SK-N-SH (cell line): Measurements from ENCODE around the gene MGAT5B. TPM values are rescaled to one million over a fixed set of nuclear protein-coding genes. Genes with fewer than 3 reads are reported as not detected.

Experiments
- CTCF ChIA-PET: fragments of 300-600, 350-600 bp; formaldehyde crosslinking; extraction: SDS; loops from one replicate; lab custom pipeline; 2021; lab: Yijun Ruan, JAX
- POLR2A ChIA-PET: fragments of 350-600 bp; sonication (Branson Sonifier 250); formaldehyde crosslinking; extraction: SDS; loops from one replicate; lab custom pipeline; 2020; ENCODE audit warnings: antibody characterized with exemption, inconsistent platforms; lab: Yijun Ruan, JAX
- DNase-seq: peaks from one replicate; pipeline ENCODE4 v3.0.0; 2012
- H2AFZ ChIP-seq: fragments of 200-600 bp; sonication (generic); 2 replicates; pipeline ENCODE4 v1.8.1; 2016; ENCODE audit warnings: antibody characterized with exemption, mild to moderate bottlenecking, low read depth
- H3F3A ChIP-seq: fragments of 200-600 bp; sonication (generic); replicated peaks from 2 replicates; pipeline ENCODE3; 2016; ENCODE audit warnings: antibody characterized with exemption, mild to moderate bottlenecking; ENCODE audit not compliant: insufficient read depth
- H3K27ac ChIP-seq, 2 experiments: fragments of 200-500 bp in 1 of 2; fragments of 200-600 bp in 1 of 2; sonication (Bioruptor generic) in 1 of 2; sonication (generic), shearing (Covaris generic) in 1 of 2; 2 replicates each; pipeline versions ENCODE4 v1.5.1 to v1.6.1; 2014 to 2016; ENCODE audit warnings: low read depth in 2 of 2, inconsistent platforms in 1 of 2, low read length in 1 of 2, mild to moderate bottlenecking in 1 of 2, mixed read lengths in 1 of 2
- H3K27me3 ChIP-seq: fragments of 200-600 bp; sonication (generic), shearing (Covaris generic); 2 replicates; pipeline ENCODE4 v1.6.1; 2016; ENCODE audit warnings: mixed run types; ENCODE audit not compliant: insufficient read depth
- H3K36me3 ChIP-seq, 2 experiments: fragments of 200-500 bp in 1 of 2; fragments of 200-600 bp in 1 of 2; sonication (Bioruptor generic) in 1 of 2; sonication (generic) in 1 of 2; replicated peaks in 1 of 2; 2 replicates each; pipeline versions ENCODE3 to v1.5.1; 2014 to 2016; ENCODE audit warnings: low read length in 1 of 2, mild to moderate bottlenecking in 1 of 2; ENCODE audit not compliant: insufficient read depth in 2 of 2, control insufficient read depth in 1 of 2
- H3K4me1 ChIP-seq, 2 experiments: fragments of 200-500 bp in 1 of 2; fragments of 200-600 bp in 1 of 2; sonication (Bioruptor generic) in 1 of 2; sonication (generic), shearing (Covaris generic) in 1 of 2; 2 replicates each; pipeline versions ENCODE4 v1.5.1 to v1.6.1; 2014 to 2016; ENCODE audit warnings: low read depth in 1 of 2, low read length in 1 of 2, mixed run types in 1 of 2; ENCODE audit not compliant: insufficient read depth in 2 of 2, control insufficient read depth in 1 of 2
- H3K4me2 ChIP-seq: fragments of 200-600 bp; sonication (generic), shearing (Covaris generic); 2 replicates; pipeline ENCODE4 v1.6.1; 2017; ENCODE audit warnings: mixed run types
- H3K4me3 ChIP-seq, 2 experiments: fragments of 200-500 bp in 1 of 2; fragments of 200-600 bp in 1 of 2; sonication (Bioruptor generic) in 1 of 2; sonication (generic), shearing (Covaris generic) in 1 of 2; 2 replicates each; pipeline versions ENCODE4 v1.5.1 to v1.8.1; 2014 to 2016; ENCODE audit warnings: low read depth in 2 of 2, inconsistent platforms in 1 of 2, low read length in 1 of 2, mild to moderate bottlenecking in 1 of 2, mixed read lengths in 1 of 2, moderate library complexity in 1 of 2
- H3K79me2 ChIP-seq: fragments of 200-600 bp; sonication (generic); 2 replicates; pipeline ENCODE4 v1.8.1; 2017; ENCODE audit warnings: mild to moderate bottlenecking; ENCODE audit not compliant: insufficient read depth
- H3K9ac ChIP-seq: fragments of 200-600 bp; sonication (generic); 2 replicates; pipeline ENCODE4 v1.6.1; 2017; ENCODE audit warnings: mixed run types
- H3K9me2 ChIP-seq: fragments of 200-600 bp; sonication (generic); 2 replicates; pipeline ENCODE4 v1.6.1; 2017; ENCODE audit warnings: mixed run types
- H3K9me3 ChIP-seq: fragments of 200-600 bp; sonication (generic); 2 replicates; pipeline ENCODE4 v1.6.1; 2017; ENCODE audit warnings: mixed run types, mild to moderate bottlenecking, moderate library complexity
- H4K20me1 ChIP-seq: fragments of 200-600 bp; sonication (generic); 2 replicates; pipeline ENCODE4 v1.6.1; 2017; ENCODE audit warnings: mild to moderate bottlenecking, mixed run types; ENCODE audit not compliant: insufficient read depth
- ELF1 ChIP-seq: IDR thresholded peaks from 2 replicates; pipeline ENCODE4 v1.4.0; 2012
- EP300 ChIP-seq, 2 experiments: IDR thresholded peaks; 2 replicates each; pipeline versions ENCODE4 v1.4.0 to v1.6.1; 2012; ENCODE audit warnings: borderline replicate concordance in 1 of 2, low read depth in 1 of 2, low read length in 1 of 2
- FOXJ3 ChIP-seq: sonication (generic); formaldehyde crosslinking; IDR thresholded peaks from 2 replicates; pipeline ENCODE4 v1.5.1; 2020; ENCODE audit warnings: mild to moderate bottlenecking, missing genetic modification reagents
- FOXM1 ChIP-seq: IDR thresholded peaks from 2 replicates; pipeline ENCODE4 v1.4.0; 2012; ENCODE audit warnings: low read depth, mild to moderate bottlenecking
- MEF2A ChIP-seq: IDR thresholded peaks from 2 replicates; pipeline ENCODE4 v1.4.0; 2012; ENCODE audit warnings: low read depth, borderline replicate concordance
- NRF1 ChIP-seq: IDR thresholded peaks from 2 replicates; pipeline ENCODE4 v1.6.1; 2012; ENCODE audit warnings: low read depth, mild to moderate bottlenecking, low read length
- RXRA ChIP-seq: IDR thresholded peaks from 2 replicates; pipeline ENCODE4 v1.4.0; 2012; ENCODE audit warnings: low read depth, mild to moderate bottlenecking, borderline replicate concordance
- SIN3A ChIP-seq: IDR thresholded peaks from 2 replicates; pipeline ENCODE4 v1.6.1; 2012; ENCODE audit warnings: low read depth, mild to moderate bottlenecking, low read length, moderate library complexity, borderline replicate concordance
- SMC3 ChIP-seq: IDR thresholded peaks from 2 replicates; pipeline ENCODE4 v1.6.1; 2012; ENCODE audit warnings: low read depth, low read length, improper control_type of control experiment
- TCF12 ChIP-seq: IDR thresholded peaks from 2 replicates; pipeline ENCODE4 v1.4.0; 2012
- WGBS: methylation state at CpG from one replicate; pipeline ENCODE4 v1.1.6; 2017; ENCODE audit warnings: low lambda C conversion rate; 5-methylcytosine and 5-hydroxymethylcytosine counted together
- polyA plus RNA-seq, 3 experiments: library from polyadenylated mRNA; depleted of rRNA; stranded (reverse); fragments of >200 nt; gene quantifications; 2 replicates each; pipeline ENCODE4 v1.2.3, GENCODE V29; 2012
- TF ChIP-seq, protein P1 (sequence below): IDR thresholded peaks from 2 replicates; pipeline ENCODE4 v1.4.0; 2012; ENCODE audit warnings: low read depth
- TF ChIP-seq, protein P2 (sequence below): fragments of 150-350 bp; IDR thresholded peaks from 2 replicates; pipeline ENCODE4 v1.6.1; 2016; ENCODE audit warnings: mild to moderate bottlenecking, low read depth, low read length
- TF ChIP-seq, protein P3 (sequence below): IDR thresholded peaks from 2 replicates; pipeline ENCODE4 v1.6.1; 2012; ENCODE audit warnings: mild to moderate bottlenecking, low read depth, low read length, moderate library complexity
- TF ChIP-seq, protein P4 (sequence below): IDR thresholded peaks from 2 replicates; pipeline ENCODE4; 2012

The MGAT5B gene
- polyA plus RNA-seq, 1 of the 3 experiments (the other 2 are of a cell fraction): 13.8 TPM

DNA sequence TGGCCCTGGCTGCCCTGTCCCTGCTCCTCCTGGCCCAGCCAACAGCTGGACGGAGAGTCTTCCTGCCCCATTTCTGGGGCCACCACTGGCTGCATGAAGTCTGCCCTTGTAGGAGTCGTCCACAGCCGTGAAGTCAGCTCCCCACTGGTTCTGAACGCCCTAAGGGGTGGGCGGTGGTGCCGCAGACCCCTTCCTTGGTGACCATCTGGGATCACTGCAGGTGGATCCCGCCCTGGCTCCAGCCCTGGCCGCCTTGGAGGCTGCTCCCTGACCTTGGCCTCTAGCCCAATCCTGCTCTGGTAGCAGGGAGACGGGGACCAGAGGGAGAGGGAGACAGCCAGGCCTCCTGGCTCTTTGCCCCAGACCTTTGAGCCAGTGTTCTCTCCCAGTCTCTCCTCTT is 35.4 kb downstream of the MGAT5B start:
- CTCF ChIA-PET: interaction anchor here (0.6 to 1.5 kb wide), 7 partner anchors 17 to 153 kb away, joined by 3 to 6 read pairs (median 3); no protein-coding TSS in a partner anchor
- Histone ChIP-seq H3K9me3 (0 out of 2 replicates have a peak, but pooled peaks cover 4% of the 10 kb centered on the region), H3K4me2 (no peak overlapping the region), H3K27me3 (no peaks in the 10 kb centered on the region), H2AFZ (no peak overlapping the region), H3K79me2 (no peaks in the 10 kb centered on the region), H3K4me3 (no peak overlapping the region), H3K9ac (no peak overlapping the region), H3K27ac (peak overlapping the region in 1 of 2 experiments; percentile 44; a peak in 1 of 4 replicates), H3K36me3 (peaks cover 4 to 7% of the 10 kb centered on the region in 2 experiments), H3K4me1 (peaks cover 0 to 31% of the 10 kb centered on the region in 2 experiments; a peak in 1 of 4 replicates), H3K9me2 (no peaks in the 10 kb centered on the region), H4K20me1 (peaks cover 7% of the 10 kb centered on the region), H3F3A (no peaks in the 10 kb centered on the region)
- WGBS: 83% methylated on average over 7 of the region's 9 CpGs
- POLR2A ChIA-PET: no interaction called here
- DNase-seq: no peak
- TF ChIP-seq RXRA (no peak), ELF1 (no peak), FOXJ3 (CRISPR knock-in tag) (no peak), TCF12 (no peak), EP300 (IDR thresholded peaks at IDR 0.05; ENCODE audit: borderline replicate concordance in 1 of 2, low read depth in 1 of 2, low read length in 1 of 2) (no peak), MEF2A (no peak), FOXM1 (no peak), SMC3 (no peak), SIN3A (no peak), NRF1 (no peak)
- TF ChIP-seq, protein P1, sequence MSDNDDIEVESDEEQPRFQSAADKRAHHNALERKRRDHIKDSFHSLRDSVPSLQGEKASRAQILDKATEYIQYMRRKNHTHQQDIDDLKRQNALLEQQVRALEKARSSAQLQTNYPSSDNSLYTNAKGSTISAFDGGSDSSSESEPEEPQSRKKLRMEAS: no peak
- TF ChIP-seq, protein P2, sequence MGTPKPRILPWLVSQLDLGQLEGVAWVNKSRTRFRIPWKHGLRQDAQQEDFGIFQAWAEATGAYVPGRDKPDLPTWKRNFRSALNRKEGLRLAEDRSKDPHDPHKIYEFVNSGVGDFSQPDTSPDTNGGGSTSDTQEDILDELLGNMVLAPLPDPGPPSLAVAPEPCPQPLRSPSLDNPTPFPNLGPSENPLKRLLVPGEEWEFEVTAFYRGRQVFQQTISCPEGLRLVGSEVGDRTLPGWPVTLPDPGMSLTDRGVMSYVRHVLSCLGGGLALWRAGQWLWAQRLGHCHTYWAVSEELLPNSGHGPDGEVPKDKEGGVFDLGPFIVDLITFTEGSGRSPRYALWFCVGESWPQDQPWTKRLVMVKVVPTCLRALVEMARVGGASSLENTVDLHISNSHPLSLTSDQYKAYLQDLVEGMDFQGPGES: no peak
- TF ChIP-seq, protein P3, sequence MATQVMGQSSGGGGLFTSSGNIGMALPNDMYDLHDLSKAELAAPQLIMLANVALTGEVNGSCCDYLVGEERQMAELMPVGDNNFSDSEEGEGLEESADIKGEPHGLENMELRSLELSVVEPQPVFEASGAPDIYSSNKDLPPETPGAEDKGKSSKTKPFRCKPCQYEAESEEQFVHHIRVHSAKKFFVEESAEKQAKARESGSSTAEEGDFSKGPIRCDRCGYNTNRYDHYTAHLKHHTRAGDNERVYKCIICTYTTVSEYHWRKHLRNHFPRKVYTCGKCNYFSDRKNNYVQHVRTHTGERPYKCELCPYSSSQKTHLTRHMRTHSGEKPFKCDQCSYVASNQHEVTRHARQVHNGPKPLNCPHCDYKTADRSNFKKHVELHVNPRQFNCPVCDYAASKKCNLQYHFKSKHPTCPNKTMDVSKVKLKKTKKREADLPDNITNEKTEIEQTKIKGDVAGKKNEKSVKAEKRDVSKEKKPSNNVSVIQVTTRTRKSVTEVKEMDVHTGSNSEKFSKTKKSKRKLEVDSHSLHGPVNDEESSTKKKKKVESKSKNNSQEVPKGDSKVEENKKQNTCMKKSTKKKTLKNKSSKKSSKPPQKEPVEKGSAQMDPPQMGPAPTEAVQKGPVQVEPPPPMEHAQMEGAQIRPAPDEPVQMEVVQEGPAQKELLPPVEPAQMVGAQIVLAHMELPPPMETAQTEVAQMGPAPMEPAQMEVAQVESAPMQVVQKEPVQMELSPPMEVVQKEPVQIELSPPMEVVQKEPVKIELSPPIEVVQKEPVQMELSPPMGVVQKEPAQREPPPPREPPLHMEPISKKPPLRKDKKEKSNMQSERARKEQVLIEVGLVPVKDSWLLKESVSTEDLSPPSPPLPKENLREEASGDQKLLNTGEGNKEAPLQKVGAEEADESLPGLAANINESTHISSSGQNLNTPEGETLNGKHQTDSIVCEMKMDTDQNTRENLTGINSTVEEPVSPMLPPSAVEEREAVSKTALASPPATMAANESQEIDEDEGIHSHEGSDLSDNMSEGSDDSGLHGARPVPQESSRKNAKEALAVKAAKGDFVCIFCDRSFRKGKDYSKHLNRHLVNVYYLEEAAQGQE: no peak
- TF ChIP-seq, protein P4, sequence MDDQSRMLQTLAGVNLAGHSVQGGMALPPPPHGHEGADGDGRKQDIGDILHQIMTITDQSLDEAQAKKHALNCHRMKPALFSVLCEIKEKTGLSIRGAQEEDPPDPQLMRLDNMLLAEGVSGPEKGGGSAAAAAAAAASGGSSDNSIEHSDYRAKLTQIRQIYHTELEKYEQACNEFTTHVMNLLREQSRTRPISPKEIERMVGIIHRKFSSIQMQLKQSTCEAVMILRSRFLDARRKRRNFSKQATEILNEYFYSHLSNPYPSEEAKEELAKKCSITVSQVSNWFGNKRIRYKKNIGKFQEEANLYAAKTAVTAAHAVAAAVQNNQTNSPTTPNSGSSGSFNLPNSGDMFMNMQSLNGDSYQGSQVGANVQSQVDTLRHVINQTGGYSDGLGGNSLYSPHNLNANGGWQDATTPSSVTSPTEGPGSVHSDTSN: no peak
